Esophagus muscularis mucosa (tissue), 3 donors: ENCODE data around the gene POLN.

Experiments used
- POLR2A ChIP-seq: fragments of 450-650 bp; IDR thresholded peaks from one replicate; pipeline ENCODE4 v1.6.1; 2017; ENCODE audit warnings: antibody characterized with exemption, moderate library complexity, mild to moderate bottlenecking, low read depth
- TF ChIP-seq, protein P1 (sequence below), 3 experiments: fragments of 200-600 bp in 2 of 3; fragments of 450-650 bp in 1 of 3; sonication (generic) in 2 of 3; IDR thresholded peaks; one replicate each; pipeline ENCODE4 v1.5.1; 2017 to 2019; ENCODE audit warnings: antibody characterized with exemption in 3 of 3, mild to moderate bottlenecking in 2 of 3, moderate library complexity in 1 of 3

DNA sequence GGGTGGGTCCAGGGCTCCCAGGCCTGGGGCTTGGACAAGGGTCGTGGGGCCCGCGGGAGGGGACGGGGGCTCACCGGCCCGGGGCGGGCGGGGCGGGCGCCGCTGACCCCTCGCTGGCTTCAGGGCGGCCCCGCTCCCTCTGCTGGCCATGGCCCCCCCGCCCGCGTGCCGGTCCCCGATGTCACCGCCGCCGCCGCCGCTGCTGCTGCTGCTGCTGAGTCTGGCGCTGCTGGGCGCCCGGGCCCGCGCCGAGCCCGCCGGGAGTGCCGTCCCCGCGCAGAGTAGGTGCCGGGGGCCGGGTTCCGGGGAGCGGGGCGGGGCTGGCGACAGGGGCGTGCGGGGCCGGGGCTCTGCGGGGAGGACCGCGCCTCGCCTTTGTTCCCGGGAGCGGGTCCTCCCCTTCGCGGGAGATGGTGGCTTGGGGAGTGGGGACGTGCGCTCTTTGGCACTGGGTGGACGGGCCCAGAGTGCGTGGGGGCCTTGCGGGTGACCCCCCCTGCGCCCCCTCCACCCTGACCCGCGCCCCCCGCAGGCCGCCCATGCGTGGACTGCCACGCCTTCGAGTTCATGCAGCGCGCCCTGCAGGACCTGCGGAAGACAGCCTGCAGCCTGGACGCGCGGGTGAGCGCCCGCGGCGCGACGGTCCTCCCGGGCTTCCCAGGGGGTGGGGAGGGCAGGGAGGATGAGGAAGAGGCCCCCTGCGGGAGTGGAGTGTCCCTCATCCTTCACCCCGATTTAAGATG lies 199.5 kb downstream of the POLN start:
- TF ChIP-seq, protein P1, sequence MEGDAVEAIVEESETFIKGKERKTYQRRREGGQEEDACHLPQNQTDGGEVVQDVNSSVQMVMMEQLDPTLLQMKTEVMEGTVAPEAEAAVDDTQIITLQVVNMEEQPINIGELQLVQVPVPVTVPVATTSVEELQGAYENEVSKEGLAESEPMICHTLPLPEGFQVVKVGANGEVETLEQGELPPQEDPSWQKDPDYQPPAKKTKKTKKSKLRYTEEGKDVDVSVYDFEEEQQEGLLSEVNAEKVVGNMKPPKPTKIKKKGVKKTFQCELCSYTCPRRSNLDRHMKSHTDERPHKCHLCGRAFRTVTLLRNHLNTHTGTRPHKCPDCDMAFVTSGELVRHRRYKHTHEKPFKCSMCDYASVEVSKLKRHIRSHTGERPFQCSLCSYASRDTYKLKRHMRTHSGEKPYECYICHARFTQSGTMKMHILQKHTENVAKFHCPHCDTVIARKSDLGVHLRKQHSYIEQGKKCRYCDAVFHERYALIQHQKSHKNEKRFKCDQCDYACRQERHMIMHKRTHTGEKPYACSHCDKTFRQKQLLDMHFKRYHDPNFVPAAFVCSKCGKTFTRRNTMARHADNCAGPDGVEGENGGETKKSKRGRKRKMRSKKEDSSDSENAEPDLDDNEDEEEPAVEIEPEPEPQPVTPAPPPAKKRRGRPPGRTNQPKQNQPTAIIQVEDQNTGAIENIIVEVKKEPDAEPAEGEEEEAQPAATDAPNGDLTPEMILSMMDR (IDR thresholded peaks at IDR 0.05) = no peak
- TF ChIP-seq POLR2A = no peak
